HK-2 (cell line): Measurements from ENCODE around the gene GIGYF2.

Source experiments
- DNase-seq: peaks from one replicate; pipeline ENCODE4 v3.0.0-alpha.2; 2018; ENCODE audit not compliant: unreplicated experiment

Gene GIGYF2

DNA sequence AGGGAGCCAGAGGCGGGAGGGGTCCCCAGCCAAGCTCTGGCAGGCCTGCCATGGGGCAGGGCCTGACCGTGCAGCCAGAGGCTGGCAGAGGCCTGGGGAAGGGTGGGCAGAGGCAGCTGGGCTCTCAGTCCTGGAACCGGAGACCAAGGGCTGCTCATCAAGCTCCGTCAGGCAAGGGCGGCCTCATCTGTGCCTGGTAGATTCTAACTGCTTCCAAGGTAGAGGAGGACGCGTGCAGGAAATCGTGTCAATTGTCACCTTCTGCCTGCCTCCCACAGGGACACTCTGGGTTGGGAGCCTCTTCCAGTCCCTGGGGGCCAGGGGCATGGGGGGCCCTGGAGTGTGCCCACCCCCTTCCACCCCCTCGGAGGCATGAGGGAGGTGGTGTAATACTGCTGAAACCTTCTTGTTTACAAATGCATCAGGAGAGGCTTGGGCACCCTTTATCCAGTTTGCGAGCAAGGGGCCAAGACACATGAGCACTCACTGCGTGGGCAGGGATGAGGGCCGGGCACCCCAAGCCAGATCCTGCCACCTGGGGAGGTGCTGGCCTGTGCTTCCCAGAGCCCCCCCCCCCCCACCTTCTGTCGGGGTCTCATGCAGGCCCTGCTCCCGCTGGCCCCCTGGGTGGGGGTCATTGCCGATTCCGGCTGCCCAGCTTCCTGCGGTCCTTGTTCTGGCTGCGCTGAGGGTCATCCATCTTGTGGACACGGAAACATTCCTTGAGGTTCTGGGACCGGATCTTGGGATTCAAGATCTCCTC is 181.9 kb downstream of the GIGYF2 start:
- no peak for DNase-seq

DNA sequence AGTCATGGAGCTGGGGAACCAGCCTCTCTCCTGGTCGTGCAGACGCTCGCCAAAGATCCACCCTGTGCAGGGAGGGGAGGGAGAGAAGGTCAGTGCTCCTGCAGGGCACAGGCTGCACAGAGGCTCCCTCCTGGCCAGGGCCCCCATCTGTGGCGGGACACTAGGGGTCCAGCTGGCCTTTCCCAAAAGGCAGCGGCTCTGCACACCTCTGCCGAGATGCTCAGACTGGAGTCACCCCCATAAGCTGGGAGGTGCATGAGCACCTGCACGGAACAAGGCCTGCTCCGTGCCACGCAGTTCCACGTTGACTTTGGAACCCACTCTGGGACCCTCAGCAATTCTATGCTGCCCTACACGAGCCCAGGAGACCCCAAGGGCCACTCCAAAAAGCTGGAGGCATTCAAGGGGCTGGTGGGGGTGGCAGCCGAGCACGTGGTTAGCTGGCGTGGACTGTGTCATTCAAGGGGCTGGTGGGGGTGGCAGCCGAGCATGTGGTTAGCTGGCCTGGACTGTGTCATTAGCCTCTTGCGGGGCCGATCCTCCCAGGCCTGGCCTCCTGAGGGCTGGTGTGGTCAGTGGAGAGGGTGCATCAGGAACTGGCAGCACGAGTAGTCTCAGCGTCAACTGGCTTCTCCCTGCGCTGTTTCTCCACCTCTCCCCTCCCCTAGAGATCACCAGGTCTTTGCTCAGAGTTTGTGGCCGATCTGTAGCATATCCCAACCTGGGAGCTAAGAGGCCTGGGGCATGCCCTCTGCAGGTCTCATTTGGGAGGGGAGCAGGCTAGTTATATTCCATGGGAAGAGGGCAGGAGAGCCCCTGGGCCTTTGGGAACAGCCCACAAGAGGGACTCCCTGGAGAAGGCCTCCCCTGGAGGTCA is 182.7 kb downstream of the GIGYF2 start:
- DNase-seq = no peak

DNA sequence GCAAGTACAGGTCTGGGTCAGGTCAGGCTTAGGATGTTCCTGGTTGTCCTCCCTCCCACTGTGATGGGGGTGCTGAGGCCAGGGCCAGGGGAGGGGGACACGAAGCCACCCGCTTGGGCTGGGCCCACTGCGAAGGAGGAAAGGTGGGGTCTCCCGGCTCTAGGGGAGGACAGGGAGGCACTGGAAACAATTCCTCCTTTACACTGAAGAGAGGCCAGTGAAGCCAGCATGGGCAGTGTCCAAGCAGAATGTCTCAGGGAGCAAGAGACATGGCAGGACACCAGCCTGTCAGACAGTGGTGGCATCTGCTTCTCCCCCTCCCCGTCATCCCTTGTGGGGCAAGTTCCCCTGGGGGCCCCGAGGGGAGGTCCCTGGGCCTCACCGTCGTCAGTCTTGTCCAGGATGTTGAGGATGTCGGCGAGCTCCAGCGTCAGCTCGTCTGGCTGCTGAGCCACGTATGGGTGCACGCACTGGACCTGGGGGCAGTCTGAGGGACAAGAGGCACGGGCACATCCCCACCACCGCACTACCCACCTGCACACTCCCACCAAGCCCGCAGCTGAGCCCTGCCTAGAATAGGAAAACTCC is 183.7 kb downstream of the GIGYF2 start:
- DNase-seq = no peak

DNA sequence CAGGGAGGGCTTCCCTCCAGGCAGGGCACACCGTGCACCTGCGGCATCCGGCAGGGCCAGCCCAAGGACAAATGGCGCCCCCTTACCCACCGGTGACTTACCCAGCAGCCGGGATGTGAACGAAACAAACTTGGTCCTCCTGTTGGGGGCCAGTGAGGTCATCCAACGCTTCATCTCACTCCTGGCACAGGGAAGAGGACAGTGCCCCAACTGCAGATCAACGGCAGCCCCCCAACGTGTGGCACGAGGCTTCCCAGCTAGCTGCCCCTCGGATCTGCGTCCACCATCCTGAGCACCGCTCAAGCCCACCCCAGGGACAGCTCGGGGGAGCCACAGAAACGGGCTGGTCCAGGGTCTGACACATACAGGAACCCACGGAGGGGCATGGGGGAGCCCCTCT is 185.0 kb downstream of the GIGYF2 start:
- DNase-seq = no peak

DNA sequence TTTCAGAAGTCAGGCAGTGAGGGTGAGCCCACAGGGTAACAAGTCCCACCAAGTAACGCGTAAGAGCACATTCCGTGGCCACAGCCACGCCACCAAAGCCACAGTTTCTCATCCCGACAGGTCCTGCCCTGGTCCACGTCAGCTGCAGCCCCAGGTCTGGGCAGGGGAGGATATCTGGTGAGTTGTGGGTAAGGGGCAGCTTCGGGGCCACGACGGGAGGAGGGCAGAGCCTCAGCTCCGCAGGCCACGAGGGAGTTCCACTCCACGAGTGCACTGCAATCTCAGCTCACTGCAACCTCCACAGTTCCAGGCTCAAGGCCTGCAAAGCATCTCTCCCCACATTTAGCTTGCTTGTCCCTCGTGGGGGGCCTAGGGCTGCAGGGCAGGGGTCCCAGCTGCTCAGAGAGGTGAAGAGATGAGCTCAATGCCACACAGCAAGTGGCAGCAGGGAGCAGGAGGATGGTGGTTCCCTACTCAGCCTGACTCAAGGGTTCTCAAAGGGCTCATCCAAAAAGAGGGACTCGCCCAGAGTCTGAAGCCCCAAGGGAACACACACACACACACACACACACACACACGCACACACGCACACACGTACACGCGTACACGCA is 185.5 kb downstream of the GIGYF2 start:
- no peak for DNase-seq

DNA sequence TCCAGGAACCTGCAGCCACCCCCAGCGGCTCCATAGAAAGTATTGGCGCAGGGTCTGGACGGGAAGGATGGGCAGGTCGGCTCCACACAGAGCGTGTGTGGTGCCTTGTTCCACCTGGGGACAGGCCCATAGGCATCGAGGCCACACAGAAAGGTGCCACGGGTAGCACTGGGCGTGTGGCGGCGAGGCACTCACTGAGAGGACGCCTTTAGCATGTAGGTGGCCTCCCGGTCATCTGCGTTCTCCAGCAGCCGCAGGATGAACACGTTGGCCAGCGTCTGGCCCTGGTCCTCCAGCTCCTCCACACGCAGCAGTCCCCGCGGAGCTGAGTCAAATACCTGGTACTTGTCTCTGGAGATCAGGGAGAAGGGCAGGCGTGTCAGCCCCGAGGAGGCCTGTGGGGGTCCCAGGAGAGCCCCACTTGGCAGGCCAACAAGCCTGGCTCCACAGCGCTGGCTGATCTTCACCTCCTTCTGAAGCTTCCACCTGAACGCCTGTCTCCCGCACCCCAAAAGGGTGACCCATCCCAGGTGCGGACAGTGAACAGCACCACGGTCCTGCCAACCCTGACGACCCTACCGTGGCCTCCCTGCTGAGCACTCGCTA is 186.1 kb downstream of the GIGYF2 start:
- DNase-seq = no peak

DNA sequence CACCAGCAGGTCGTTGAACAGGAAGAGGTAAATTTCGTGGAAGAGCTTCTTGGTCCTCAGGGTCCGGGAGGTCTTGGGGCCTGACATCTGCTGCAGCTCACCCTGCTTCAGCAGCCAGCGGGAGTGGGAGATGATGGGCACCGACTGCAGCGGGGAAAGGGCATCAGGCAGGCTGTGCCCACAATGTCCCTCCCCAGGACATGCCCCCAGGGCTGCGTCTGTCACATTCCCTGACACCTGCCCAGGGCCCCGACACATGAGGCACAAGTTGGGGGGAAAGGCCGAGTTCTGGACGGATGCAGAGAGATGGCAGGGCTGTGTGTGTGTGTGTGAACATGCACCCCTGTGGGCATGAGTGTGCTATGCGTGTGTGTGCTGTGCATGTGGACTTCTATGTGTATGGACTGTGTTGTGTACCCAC is 186.9 kb downstream of the GIGYF2 start:
- DNase-seq = no peak

DNA sequence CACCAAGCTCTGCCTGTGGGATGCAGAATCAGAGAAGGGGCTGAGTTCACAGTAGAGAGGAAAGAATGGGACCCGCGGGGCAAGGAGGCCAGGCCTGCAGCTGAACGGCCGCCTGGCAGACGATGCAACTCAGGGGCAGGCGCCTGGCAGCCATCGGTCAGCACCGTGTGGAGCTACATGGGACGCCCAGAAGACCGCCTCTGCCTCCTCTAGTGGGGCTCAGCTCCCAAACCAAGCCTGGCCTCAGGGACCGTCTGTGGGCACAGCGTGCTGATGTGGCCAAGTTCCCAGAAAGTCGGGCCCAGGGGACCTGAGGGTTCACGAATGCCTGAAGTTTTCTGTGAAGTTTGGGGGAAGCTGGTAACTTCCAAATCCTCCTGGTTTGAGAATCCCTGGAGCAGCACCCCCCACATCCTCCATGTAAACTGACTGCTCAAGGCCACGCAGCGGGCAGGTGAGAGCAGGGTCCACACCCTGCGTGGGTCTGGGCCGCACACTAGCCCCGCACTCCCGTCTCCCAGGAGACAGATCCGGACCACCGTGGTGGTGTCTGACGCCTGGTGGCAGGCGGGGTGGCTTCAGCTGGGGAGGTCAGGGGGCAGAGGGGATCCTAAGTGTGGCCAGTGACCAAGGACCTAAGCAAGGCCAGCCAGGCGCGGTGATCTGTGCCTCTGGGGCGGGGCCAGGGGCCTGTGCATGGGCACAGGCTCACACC is 187.6 kb downstream of the GIGYF2 start:
- DNase-seq = no peak

DNA sequence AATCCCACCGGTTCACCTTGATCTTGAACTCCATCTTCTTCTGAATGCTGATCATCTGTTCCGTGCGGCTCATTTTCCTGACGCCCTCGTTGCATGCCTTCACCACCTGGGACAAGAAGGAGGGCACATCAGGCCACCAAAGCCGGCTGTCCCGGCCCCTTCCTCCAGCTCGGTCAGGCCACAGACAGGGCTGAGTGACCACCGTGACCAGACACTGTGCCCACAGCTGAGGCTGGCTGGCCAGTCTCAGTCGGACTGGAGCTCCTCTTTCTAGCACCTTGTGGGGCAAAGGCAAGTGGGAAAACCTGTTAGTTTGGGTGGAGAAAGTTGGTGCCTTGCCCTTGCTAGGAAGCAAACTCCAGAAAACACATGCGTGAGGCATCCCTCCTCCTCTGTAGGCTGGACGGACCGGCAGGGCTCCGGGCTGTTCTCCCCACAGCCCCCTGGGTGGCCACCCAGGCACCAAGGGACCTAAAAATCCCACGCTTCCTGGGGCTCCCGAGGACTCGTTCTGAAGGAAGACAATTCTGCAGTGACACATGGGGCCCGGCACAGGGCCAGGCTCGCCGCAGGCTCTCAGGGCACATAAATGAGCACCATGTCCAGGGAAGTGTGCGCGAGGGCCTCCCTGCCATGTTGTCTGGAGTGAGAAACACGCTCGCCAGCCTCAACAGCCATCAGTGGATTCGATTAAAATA is 188.3 kb downstream of the GIGYF2 start:
- DNase-seq = no peak

DNA sequence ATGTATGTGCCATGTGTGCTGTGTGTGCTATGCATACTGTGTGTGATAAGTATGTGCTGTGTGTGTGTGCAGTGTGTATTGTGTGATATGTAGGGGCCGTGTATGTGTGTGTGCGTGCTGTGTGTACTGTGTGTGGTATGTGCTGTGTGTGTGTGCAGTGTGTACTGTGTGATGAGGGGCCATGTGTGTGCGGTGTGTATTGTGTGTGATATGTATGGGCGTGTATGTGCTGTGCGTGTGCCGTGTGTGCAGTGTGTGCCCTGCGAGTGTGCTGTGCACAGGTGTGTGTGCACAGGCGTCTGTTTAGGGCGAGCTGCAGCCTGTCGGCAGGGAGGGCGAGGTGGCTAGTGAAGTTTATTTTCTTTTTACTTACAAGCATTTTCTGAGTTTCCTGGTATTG is 189.0 kb downstream of the GIGYF2 start:
- DNase-seq = no peak

DNA sequence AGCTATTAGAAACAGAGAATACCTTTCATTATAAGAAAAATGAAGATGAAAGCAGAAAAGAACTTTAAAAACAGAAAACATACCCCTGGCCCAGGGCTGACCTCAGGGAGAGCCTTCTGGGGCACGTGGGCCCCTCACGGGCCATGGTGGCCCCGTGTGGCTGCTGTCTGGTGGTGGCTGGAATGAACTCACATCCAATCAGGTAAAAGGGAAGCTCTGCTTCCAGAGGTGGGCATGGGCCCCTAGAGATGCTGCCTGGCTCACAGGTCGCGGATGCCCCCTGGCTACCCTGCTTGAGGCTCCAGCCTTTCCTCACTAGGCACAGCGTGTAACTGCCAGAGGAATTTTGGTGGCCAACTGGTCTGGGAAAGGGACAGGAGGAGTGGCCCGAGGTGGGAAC is 189.5 kb downstream of the GIGYF2 start:
- DNase-seq = no peak

DNA sequence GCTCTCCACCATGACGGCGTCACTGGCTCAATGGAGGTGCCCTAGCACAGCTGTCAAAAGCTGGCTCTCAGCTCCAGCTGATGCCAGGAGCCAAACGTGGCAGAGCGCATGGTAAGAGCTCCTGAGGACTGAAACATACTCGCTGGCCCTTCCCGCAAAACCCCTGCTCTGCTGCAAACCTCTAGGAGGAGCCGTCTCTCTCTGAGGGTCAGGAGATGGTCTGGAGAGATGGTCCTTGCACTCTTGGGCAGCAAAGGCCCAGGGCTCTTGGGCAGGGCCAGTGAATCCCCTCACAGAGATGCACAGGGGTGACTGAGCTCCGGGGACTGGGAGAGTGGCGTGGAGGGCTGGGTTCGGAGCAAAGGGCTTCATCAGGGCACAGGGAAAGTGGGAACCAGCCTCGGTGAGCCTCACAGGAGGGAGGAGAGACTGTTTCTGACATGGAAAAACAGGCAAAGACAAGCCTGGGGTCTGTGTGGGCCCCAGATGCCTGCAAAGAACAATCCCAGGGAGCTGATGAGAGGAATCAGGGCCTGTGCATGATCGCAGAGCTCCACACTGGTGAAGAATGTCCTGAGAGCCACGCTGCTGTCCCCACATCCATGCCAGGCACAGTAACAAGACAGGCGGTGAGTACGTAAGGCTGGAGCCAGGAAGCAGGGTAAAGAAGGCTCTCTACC is 190.2 kb downstream of the GIGYF2 start:
- DNase-seq = no peak

DNA sequence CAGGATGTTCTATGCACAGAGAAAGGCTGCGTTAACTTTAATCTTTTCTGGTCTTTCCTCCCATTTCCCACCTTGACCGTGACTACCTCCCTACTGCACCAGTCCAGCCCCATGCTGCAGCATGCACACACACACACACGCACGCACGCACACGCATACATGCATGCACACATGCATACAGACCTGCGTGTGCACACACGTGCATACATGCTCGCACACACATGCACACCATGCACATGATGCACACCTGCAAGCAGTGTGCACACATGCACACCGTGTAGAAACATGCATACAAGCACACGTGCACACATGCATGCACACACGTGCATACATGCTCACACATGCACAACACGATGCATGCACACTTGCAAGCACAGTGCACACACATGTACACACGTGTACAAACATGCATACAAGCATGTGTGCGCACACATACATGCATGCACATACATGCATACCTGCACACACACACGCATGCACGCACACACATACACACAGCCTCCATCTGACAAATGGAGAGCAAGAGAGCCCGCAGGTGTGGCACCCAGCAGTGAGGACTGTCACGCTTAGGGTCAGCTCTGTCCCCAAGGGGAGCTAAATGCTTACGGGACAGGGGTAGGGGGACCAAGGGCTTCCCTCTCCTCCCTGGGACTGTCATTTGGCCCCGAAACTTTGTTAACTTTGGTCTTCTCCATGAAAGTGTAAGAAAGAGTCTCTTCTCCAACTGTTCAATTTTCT is 191.1 kb downstream of the GIGYF2 start:
- no peak for DNase-seq

DNA sequence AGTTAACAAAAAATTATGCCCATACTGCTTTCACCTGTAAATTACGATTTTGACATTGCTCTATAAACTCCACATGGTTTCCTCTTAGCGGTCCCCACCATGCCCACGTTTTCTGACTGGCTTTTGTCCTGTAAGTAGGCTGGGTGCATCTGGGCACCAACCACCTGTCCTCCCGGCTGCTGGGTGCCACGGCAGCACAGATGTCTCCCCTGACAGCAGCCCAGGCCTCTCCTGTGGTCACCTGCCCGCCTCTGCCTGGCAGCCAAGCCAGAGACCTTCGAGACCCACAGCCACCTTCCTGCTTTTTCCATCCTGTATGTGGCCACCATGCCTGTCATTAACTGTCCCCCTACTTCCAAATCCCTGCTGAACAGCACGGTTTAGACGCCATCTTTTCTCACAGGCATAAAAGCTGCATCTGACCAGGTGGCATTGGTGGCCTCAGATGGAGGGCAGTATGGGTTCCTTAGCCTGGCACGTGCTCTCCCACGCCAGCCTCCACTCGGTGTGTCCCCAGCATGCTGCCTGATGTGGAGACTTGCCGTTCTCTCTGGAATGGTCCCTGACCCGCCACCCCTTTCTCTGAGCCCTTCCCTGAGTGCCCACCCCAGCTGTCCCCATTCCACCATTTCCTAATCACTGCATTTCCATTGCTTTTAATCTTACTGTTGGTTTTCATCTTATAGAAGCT is 191.9 kb downstream of the GIGYF2 start:
- DNase-seq = no peak

DNA sequence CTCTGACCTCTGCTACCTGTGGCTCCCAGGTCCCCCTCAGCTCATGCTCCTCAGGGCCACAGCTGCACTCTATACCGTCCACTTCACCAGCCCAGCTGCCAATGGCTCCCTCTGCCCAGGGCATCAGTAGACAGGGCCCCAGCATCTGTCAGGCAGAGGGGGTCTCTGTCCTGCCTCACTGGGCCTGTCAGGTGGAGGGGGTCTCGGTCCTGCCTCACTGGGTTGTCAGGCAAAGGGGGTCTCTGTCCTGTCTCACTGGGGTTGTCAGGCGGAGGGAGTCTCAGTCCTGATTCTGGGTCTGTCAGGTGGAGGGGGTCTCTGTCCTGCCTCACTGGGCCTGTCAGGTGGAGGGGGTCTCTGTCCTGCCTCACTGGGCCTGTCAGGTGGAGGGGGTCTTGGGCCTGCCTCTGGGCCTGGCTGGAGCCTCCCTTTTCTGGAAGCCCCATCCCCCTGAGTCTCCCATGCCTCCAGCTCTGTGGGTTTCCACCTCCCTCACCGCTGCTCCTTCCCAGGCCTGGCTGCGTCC is 192.8 kb downstream of the GIGYF2 start:
- DNase-seq = no peak

DNA sequence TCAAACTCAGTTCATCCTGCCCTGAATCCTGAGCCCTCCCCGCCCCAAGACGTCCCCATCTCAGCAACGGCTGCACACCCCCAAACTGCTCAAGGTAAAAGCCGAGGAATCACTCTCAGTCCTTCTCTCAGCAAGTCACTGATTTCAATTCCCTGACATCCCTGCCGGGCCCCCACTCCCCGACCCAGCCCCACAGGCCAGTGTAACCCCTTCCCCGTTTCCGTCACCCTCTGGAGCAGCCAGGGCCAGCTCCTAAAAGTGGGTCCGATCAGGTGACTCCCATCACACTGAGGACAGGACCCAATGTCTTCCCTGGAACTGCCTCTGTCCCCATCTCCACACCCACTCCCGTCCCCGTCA is 193.4 kb downstream of the GIGYF2 start:
- DNase-seq = no peak

DNA sequence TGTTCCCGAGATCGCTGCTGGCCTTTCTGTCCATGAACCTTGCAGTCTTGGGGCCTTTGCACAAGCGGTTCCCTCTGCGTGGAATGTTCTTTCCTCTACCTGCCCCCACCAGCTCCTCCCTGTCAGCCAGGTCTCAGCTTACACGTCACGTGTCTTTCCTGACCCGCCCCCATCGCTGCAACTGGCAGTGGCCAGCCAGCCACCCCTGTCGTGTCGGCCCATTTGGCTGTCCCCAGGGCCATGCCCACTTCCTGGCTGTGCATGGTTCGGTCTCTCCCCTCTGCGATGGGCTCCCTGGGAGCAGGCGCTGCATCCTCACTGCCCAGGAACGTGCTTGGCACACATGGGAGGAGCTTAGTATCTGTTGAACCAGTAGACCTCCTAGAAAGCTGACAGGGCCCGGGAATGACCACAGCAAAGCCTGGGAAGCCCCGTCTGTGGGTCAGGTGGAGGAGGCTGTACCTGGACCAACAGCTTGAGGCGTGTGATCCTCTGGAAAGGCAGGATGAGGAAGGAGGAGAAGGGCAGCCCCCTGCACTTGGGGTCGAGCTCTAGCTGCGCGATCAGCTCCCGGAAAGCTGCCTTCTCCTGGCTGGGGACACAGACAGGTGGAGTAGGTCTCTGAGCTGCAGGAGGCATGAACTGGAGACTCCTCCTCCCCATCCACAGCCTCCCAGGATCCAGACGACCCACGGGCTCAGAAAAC is 193.9 kb downstream of the GIGYF2 start:
- peak; percentile 25 for DNase-seq

DNA sequence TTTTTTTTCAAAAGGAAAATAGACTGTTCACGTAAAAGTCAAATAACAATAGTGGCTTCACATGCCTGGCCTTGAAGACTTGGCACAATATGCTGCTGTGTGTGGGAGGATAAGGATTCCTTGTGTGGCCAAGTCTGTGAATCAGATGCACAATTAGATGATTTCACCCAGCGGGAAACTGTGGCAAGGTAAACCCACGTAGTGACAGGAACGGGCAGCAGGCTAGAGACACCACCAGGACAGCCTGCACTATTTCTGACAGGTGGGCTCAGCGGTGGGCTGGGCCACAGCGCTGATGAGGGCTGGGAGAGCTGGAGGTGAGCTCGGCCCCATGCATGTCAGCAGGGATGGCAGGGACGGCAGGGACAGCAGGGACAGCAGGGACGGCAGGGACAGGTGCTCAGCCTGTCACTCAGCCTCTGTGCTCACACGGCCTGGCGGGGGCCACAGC is 194.5 kb downstream of the GIGYF2 start:
- no peak for DNase-seq
